Vagina (tissue), 2 donors: ENCODE measurements around the gene RRP1B. TPM values are rescaled to one million over a fixed set of nuclear protein-coding genes. Genes with fewer than 3 reads are reported as not detected.

Experiments used
- DNase-seq, 2 donors: peaks; one replicate each; pipeline ENCODE4 v3.0.0-alpha.2; 2017; ENCODE audit errors: extremely low spot score in 2 of 2
- H3K27ac ChIP-seq: fragments of 200-600 bp; sonication (generic); one replicate; pipeline ENCODE4 v1.5.1; 2019
- H3K27me3 ChIP-seq: fragments of 200-600 bp; sonication (generic); one replicate; pipeline ENCODE4 v1.5.1; 2019
- H3K36me3 ChIP-seq, 2 donors: fragments of 200-600 bp; sonication (generic); one replicate each; pipeline ENCODE4 v1.5.1; 2017 to 2019
- H3K4me1 ChIP-seq: fragments of 200-600 bp; sonication (generic); one replicate; pipeline ENCODE4 v1.5.1; 2019
- H3K4me3 ChIP-seq, 2 donors: fragments of 200-600 bp; sonication (generic); 1 replicate in 1 of 2; 2 replicates in 1 of 2; pipeline ENCODE4 v1.5.1; 2016 to 2019
- H3K9me3 ChIP-seq: fragments of 200-600 bp; sonication (generic); one replicate; pipeline ENCODE4 v1.5.1; 2019
- CTCF ChIP-seq, 3 experiments: fragments of 450-650 bp in 2 of 3; fragments of 200-600 bp in 1 of 3; sonication (generic) in 1 of 3; IDR thresholded peaks; one replicate each; pipeline ENCODE4 v1.5.1; 2017 to 2019; ENCODE audit warnings: antibody characterized with exemption in 3 of 3, mild to moderate bottlenecking in 2 of 3, moderate library complexity in 2 of 3
- POLR2A ChIP-seq, 2 donors: fragments of 450-650 bp; IDR thresholded peaks; one replicate each; pipeline ENCODE4 v1.6.1; 2017; ENCODE audit warnings: antibody characterized with exemption in 2 of 2, mild to moderate bottlenecking in 2 of 2, moderate library complexity in 2 of 2
- POLR2AphosphoS5 ChIP-seq, 2 donors: sonication (generic); formaldehyde crosslinking; IDR thresholded peaks; one replicate each; pipeline ENCODE4 v1.9.0; 2017; ENCODE audit warnings: antibody characterized with exemption in 2 of 2, mild to moderate bottlenecking in 2 of 2, low read depth in 1 of 2; ENCODE audit not compliant: insufficient read depth in 1 of 2
- intact Hi-C: fragments of 100-400 bp; cut with DNase I; formaldehyde crosslinking; loops from one replicate; pipeline ENCODE4 v1.15.1; 2023
- total RNA-seq: library from RNA; depleted of rRNA; stranded (reverse); fragments of >200 nt; gene quantifications from one replicate; pipeline ENCODE4 v1.2.3, GENCODE V29; 2016

Gene RRP1B
- total RNA-seq, 1 donor from 2014 or later: 18.9 TPM

- TF ChIP-seq POLR2A (IDR thresholded peaks at IDR 0.05): no peak
- TF ChIP-seq CTCF (IDR thresholded peaks at IDR 0.05): no peak
- no peak for TF ChIP-seq POLR2AphosphoS5 (IDR thresholded peaks at IDR 0.05; ENCODE audit: insufficient read depth in 1 of 2, low read depth in 1 of 2)
- intact Hi-C loops: no loop called here
- Histone ChIP-seq H3K4me3 (no peak overlapping the region), H3K27me3 (no peaks in the 10 kb centered on the region), H3K9me3 (no peaks in the 10 kb centered on the region), H3K27ac (no peak overlapping the region), H3K4me1 (no peaks in the 10 kb centered on the region), H3K36me3 (peaks cover 0 to 91% of the 10 kb centered on the region in 2 donors)
- DNase-seq: no peak
These were observed 27.6 kb downstream of the RRP1B start for GRCh38 chr21:43686811-43687565.

GRCh38 chr21:43687566-43688399 is 28.4 kb downstream of the RRP1B start:
- Histone ChIP-seq H3K36me3 (peaks cover 0 to 88% of the 10 kb centered on the region in 2 donors), H3K27me3 (no peaks in the 10 kb centered on the region), H3K4me1 (no peaks in the 10 kb centered on the region), H3K27ac (no peak overlapping the region), H3K4me3 (no peak overlapping the region), H3K9me3 (no peaks in the 10 kb centered on the region)
- intact Hi-C loops: no loop called here
- DNase-seq: no peak
- no peak for TF ChIP-seq POLR2A (IDR thresholded peaks at IDR 0.05)
- TF ChIP-seq CTCF (IDR thresholded peaks at IDR 0.05): no peak
- TF ChIP-seq POLR2AphosphoS5 (IDR thresholded peaks at IDR 0.05; ENCODE audit: insufficient read depth in 1 of 2, low read depth in 1 of 2): no peak

- intact Hi-C loops: no loop called here
- TF ChIP-seq CTCF (IDR thresholded peaks at IDR 0.05) (no peak), POLR2A (IDR thresholded peaks at IDR 0.05) (no peak), POLR2AphosphoS5 (IDR thresholded peaks at IDR 0.05; ENCODE audit: insufficient read depth in 1 of 2, low read depth in 1 of 2) (no peak)
- Histone ChIP-seq H3K36me3 (peaks cover 0 to 92% of the 10 kb centered on the region in 2 donors), H3K4me1 (no peaks in the 10 kb centered on the region), H3K27me3 (no peaks in the 10 kb centered on the region), H3K27ac (no peak overlapping the region), H3K4me3 (no peak overlapping the region), H3K9me3 (no peaks in the 10 kb centered on the region)
- no peak for DNase-seq
These were observed 29.5 kb downstream of the RRP1B start for GRCh38 chr21:43688906-43689305.

GRCh38 chr21:43689556-43690337 is 30.4 kb downstream of the RRP1B start:
- Histone ChIP-seq H3K4me1 (no peaks in the 10 kb centered on the region), H3K4me3 (no peak overlapping the region), H3K9me3 (no peaks in the 10 kb centered on the region), H3K27ac (no peak overlapping the region), H3K27me3 (no peaks in the 10 kb centered on the region), H3K36me3 (peaks cover 0 to 86% of the 10 kb centered on the region in 2 donors)
- TF ChIP-seq POLR2AphosphoS5 (IDR thresholded peaks at IDR 0.05; ENCODE audit: insufficient read depth in 1 of 2, low read depth in 1 of 2) (no peak), CTCF (IDR thresholded peaks at IDR 0.05) (no peak), POLR2A (IDR thresholded peaks at IDR 0.05) (no peak)
- intact Hi-C loops: no loop called here
- DNase-seq: no peak
